GM19463 (cell line): ENCODE results near the gene NOC3L.
A peak's percentile ranks its signal among the peaks of the same experiment; 100 is the strongest.
"Not testable (repeated sequence)": the region's sequence is repeated elsewhere in the genome, so short reads cannot be mapped to it uniquely, and the experiment has no call there.

Experiments used
- ATAC-seq: cut with Tn5 transposase; IDR thresholded peaks from one replicate; pipeline ENCODE4 v1.9.1; 2021; ENCODE audit warnings: mild to moderate bottlenecking, moderate library complexity; ENCODE audit not compliant: unreplicated experiment

The NOC3L gene, protein sequence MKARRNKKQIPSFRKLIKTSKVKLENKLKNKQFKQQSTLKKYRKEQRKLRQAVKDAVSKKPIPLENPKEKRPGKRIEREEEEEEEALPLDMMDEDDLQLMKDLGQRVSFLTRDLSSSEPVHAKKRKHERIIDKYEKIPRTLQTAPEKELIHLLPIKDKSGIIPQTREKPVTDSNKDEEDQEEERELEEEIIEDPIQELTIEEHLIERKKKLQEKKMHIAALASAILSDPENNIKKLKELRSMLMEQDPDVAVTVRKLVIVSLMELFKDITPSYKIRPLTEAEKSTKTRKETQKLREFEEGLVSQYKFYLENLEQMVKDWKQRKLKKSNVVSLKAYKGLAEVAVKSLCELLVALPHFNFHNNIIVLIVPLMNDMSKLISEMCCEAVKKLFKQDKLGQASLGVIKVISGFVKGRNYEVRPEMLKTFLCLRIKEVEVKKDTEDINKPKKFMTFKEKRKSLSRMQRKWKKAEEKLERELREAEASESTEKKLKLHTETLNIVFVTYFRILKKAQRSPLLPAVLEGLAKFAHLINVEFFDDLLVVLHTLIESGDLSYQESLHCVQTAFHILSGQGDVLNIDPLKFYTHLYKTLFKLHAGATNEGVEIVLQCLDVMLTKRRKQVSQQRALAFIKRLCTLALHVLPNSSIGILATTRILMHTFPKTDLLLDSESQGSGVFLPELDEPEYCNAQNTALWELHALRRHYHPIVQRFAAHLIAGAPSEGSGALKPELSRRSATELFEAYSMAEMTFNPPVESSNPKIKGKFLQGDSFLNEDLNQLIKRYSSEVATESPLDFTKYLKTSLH

DNA sequence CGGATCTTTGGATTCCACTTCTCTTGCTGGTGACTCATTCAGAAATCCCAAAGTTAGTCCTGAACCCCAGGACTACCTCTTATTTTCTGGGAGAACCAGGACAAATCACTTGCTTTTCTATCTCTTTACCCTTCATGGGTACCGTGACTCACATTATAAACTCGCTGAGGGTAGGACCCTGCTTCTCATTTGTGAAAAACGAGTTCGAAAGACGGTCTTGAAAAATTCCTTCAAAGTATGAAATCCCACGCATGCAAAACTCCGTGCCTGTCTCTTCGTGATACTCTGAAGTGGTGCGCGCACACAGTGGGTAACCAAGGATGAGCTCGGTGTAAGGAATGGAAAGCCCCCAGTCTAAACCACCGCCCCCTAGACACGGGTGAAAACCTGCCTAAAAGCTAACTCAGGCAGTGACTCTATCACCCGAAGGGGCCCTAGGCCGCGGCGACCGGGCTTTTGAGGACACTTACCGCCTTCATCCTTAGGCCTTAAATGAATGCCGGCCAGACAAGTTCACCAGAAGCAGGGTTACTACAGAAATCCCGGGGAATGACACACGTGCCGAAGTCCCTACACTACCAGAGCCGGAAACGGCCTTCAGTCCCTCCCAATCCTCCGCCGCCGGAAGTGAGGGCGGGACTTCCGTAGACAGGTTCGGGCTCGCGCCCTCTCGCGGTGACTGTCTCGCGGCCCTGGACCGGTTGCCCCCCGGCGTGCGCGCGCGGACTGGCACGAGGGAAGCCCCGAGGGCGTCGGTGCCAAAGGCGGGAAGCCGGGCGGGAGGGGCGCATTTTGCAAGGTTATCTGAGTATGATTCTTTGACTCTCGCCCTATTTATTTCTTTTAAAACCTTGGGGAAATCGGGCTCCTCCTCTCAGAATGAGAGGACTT lies at the start of gene NOC3L:
Gene NOC3L (minus strand): TSS at position 580 of the 891 bp plus-strand sequence. CDS start 101 bp downstream, at position 479.
- peak; percentile 99 for ATAC-seq

DNA sequence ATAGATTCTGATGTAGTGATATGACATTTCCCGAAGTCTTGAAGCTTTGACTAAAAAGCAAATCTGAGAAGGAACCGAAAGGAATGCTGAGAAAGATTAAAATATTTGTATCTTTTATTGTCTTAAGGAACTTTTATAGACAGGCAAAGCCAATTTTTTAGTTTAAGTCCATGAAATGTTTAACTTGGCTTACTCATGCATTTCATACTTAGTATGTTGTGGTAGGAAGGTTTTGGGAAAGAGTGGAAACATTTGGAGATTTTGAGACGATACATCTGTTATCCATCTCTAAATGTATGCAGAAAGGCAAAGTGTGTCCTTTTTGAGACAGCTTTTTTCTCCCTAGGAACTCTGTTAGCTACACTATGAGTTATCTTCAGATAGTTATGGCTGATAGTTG lies 49.7 kb upstream of the NOC3L start:
- ATAC-seq: no peak

DNA sequence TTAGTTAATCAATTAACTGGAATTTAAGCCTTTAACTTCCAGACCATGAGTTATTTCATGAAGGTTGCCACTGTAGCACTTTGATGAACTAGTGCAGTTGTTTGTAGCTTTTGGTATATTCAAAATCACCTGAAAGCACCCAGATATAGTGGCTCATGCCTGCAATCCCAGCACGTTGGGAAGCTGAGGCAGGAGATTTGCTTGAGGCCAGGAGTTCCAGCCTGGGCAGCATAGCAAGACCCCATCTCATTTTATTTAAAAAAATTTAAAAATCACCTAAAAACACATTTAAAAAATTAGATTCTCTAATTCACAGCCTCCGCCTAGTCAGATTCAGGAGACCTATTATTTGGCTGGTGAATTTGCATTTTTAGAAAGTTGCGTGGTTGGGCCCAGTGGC lies 48.6 kb upstream of the NOC3L start:
- no peak for ATAC-seq

DNA sequence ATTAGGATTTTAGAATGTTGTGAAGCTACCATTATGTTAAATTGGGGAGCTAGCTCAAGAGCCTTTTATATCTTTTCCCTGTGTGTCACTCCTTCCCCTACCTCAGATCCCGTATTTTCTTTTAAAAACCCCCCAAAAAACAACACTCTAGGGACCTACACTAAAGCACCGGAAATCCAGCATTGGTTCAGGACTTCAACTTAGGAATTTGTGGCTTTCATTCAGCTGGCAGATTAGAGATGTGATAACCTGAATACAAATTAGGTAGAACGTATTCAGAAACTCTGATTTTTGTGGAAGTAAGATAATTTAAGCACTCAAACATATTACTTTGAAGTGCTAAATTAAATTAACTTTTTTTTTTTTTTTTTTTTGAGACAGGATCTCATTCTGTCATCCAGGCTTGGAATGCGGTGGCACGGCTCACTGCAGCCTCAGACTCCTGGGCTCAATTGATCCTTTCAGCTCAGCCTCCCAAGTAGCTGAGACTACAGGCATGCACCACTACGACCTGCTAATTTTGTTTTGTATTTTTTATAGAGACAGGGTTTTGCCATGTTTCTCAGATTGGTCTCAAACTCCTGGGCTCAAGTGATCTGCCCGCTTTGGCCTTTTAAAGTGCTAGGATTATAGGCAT lies 46.4 kb upstream of the NOC3L start:
- ATAC-seq: no peak

DNA sequence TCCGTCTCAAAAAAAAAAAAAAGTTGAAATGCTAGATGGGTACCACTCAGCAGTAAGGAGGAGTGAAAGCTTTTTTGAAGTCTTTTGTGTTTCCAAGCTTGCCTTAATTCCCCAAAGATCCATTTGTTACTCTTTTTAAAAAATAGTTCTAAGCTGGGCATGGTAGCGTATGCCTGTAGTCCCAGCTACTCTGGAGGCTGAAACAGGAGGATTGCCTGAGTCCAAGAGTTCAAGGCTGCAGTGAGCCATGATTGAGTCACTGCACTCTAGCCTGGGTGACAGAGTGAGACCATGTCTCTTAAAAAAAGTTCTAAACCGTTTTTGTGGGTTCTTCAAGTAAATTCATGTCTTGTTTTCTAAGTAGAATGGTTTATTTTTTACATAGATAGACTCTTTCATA lies 44.9 kb upstream of the NOC3L start:
- no peak for ATAC-seq

DNA sequence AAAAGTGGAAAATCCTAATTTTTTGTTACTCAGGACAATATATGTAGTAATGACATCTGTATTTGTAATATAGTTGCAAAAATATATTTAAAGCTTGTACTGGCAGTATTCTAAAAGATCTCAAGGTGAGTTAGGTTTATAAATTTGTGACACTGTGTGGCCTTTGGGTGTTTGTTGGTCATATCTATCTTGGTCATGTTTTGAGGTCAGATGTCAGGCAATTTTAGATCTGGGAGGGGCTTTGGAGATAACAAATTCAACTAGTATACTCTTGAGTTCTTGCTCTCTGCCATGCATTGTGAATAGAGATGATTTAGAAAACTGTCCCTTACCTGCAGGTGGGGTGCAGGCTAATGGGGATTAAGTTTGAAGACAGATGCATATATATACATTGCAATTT lies 42.7 kb upstream of the NOC3L start:
- ATAC-seq: no peak

DNA sequence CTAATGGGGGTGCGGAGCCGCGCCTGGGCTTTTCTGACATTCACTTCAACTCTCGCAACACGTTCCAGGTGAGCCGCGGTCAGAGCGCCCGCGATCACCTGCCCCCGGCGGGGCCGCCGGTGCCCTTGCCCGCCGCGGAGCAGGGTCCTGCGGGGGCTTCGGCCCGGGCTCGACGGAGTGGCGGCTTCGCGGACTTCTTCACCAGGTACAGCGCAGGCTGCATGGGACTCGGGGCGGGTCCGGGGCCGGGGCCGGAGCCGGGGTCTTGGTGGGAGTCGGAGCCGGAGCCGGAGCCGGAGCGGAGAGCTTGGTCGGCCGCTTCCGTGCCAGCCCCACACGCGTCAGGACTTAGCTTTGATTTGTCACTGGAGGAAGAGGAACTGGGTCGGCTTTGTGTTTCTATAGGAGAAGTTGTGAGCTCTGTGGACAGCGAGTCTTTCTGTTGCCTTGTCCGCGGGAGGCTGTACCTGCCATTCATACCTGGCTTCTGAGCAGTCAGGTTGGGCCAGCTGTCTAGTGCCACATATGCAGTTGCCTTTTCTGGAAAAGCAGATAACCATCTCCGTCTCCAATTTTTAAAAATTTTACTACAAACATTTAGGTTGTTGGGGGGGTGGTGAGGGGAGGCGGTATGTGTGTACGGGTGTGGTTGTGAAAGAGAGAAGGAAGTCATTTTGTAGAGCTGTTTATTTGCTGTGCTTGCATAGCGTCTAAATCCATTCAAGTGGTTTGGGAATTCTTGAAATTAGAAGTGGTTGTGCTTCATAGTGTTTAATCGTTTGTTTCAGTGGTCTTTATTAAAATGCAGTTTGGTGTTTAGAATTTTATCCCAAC lies 40.9 kb upstream of the NOC3L start:
- ATAC-seq: peak; percentile 43

DNA sequence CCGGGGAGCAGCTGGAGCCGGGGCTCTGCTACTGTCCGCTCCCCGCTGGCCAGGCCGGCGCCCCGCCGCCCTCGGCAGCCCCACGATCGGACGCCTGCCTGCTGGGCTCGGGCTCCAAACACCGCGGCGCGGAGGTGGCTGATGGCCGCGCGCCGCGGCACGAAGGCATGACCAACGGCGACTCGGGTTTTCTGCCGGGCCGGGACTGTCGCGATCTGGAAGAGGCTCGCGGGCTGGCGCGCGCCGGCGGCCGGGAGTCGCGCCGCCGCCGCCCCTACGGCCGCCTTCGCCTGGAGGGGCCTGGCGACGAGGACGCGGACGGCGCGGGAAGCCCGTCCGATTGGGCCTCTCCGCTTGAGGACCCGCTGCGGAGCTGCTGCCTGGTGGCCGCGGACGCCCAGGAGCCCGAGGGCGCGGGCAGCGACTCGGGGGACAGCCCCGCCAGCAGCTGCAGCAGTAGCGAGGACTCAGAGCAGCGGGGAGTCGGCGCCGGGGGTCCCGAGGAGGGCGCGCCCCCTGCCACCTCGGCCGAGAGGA lies 40.2 kb upstream of the NOC3L start:
- no peak for ATAC-seq

DNA sequence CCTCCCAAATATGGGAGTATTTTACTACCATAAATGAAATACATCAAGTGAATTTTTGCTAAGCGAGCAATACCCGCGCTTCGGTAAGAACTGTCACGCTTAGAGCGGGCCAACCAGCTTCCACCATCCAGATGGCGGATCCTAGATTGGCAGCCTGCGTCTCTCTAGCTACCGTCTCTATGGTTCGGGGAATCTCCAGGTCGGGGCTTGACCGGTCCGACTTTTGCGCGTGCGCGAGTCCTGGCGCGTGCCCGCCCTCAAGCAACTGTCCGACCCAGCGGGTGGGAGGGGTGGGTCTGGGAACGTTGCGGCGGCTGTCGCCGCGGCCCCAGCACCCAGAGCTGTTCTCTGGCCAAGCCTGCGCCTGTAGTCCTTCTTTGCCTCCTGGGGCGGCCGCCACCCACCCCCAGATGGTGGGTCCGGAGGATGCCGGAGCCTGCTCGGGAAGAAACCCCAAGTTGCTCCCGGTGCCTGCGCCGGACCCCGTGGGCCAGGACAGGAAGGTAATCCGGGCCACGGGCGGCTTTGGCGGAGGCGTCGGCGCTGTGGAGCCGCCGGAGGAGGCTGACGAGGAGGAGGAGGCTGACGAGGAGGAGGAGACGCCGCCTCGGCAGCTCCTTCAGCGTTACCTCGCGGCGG lies 39.6 kb upstream of the NOC3L start, which contains the start of gene TBC1D12:
Gene TBC1D12 (plus strand): TSS at position 338 of the 639 bp plus-strand sequence. CDS start 73 bp downstream, at position 411.
- ATAC-seq: peak; percentile 79

DNA sequence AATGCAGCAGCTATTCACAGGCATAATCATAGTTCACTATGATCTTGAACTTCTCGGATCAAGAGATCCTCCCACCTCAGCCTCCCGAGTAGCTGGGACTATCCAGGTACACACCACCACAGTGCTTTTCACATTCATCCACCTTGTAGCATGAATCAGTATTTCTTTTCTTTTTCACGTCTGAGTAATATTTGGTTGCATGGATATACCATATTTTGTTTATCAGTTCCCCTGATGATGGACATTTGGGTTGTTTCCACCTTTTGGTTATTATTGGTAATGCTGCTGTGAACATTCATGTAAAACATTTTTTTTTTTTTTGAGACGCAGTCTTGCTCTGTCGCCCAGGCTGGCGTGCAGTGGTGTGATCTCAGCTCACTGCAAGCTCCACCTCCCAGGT lies 36.0 kb upstream of the NOC3L start:
- ATAC-seq: no peak

DNA sequence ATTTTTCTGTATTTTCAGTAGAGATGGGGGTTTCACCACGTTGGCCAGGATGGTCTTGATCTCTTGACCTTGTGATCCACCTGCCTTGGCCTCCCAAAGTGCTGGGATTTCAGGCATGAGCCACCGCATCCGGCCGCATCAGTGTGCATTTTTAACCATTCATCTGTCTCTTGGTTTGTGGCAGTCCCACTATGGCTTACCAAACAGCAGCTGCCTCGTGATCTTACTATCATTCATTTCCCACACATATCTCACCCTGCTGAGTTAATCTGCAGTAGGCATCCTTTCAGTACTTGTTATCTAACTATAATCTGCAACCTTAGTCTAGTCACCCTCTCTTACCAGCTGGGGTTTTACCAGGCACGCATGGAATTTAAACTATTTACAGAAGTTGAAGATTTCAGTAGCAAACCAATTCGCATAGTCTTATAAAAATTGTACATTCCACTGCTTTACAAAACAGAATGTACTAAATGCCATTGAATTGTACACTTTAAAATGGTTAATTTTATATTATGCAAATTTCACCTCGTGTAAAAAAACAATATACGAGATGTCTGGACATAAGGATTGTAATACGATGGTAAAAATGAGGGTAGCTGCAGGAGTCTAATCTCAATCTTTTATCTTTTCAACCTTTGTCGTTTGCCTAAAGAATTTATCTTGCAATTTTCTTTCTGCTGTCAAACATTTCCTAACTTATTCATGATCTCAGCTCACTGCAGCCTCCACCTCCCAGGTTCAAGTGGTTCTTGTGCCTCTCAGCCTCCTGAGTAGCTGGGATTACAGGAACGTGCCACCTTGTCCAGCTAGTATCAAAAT lies 35.0 kb upstream of the NOC3L start:
- no peak for ATAC-seq

DNA sequence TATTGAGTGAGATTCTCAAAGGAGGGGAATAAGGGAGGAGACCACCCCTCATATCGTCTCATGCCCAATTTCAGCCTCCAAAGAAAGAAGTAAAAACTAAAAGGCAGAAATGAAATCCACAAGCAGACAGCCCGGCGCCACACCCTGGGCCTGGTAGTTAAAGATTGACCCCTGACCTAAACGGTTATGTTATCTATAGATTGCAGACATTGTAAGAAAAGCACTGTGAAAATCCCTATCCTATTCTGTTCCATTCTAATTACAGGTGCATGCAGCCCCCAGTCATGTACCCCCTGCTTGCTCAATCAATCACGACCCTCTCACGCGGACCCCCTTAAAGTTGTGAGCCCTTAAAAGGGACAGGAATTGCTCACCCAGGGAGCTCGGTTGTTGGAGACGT lies 29.4 kb upstream of the NOC3L start:
- not testable (repeated sequence) for ATAC-seq

DNA sequence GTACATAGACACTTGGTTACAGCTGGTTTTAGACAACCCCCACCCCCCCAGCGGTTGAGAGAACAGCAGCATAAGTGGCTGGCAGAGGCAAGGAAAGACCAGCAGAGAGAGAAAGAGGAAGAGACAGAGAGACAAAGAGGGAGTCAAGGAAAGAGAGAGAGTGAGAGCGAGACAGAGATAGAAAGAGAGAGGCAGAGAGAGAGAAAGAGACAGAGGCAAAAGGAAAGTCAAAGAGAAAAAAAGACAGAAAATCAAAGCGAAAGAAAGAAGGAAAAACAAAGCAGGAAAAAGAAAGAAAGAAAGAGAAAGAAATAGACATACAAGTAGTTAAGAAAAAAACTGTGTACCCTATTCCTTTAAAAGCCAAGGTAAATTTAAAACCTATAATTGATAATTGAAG lies 23.0 kb upstream of the NOC3L start:
- not testable (repeated sequence) for ATAC-seq

DNA sequence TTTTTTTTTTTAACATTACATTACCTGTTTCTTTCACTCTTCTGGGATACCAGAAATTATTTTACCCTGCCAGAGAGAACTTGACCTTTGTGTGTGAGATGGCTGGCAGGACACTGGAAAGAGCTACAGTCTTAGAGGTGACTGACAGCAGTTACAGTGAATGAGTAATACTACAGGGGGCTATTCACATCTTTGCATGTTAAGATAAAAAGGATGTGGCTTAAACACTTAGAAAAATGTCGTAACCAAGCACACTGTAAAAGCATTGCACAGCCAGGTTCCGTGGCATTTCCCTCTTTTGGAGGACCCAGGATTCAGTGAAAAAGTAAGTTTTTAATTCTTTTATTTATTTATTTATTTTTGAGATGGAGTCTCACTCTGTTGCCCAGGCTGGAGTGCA lies 20.8 kb upstream of the NOC3L start:
- ATAC-seq: no peak

DNA sequence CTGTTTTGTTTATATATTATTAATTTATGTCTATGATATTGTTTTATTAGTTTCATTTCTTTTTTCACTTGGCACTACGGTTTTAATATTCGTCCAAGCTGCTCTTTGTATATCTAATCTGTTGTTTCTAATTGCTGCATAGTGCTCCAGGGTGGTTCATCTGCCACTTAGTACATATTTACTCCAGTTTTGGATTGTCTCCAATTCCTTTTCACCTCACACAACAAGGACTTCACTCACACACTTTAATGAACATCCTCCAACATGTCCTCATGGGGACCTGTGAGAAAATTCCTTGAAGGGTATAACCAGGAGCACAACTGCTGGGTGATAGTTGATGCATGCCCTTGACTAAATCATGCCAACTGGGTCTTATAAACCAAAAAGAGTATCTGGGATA lies 14.1 kb upstream of the NOC3L start:
- no peak for ATAC-seq

DNA sequence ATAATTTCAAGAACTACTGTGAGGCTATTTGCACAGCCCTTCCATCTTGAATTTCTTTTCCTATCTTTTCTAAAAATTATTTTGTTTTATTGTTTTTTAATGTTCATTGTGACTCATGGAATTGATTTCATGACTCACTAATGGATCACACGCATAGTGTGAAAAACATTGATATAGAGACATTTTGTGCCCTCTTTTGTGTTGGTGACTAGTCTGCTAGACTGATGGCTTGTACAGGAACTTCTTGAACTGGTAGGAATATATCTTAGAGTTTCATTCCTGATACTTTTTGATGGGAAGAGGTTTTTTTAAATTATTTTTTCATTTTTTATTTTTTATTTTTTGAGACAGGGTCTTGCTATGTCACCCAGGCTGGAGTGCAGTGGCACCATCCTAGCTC lies 12.6 kb upstream of the NOC3L start:
- ATAC-seq: no peak

DNA sequence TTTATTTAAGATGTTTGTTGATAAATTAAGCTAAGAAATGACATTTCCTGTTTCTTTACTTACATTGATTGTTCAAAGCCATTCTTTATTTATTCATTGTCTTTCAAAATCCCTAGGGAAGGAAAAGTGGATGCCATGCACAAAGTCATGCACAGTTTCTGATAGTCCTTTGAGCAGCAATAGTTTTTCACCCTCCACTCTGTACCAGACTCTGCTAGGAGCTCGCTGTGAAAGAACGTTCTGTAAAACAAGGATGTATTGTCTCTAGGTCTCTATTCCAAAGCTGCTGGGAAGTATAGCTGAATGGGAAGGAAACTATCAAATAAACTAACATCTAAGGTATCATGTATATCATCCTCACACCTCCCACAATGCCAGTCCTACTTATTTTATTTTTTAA lies 7.8 kb upstream of the NOC3L start:
- ATAC-seq: no peak

DNA sequence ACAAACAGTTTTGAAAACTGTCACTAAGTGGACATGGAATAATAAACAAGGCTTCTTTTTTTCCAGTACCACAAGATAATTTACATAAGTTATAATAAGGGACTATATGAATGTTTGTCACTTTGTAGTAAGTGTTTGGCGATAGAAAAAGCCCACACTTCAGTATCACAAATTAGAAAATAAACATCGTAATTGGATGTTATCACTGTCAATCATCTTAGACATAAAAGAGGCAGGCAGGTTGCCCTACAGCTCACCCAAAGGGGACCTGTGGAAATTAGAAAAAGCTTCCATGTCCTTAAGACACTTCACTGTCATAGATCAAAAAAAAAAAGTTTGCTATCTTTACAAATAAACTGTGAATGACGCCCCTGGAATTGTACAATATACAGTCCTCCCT lies 3.6 kb upstream of the NOC3L start:
- no peak for ATAC-seq
